Esophagus muscularis mucosa (tissue), 4 donors: Measurements from ENCODE around the gene COQ4. TPM values are rescaled to one million over a fixed set of nuclear protein-coding genes. Genes with fewer than 3 reads are reported as not detected.

Experiments used
- DNase-seq: peaks from one replicate; pipeline ENCODE4 v3.0.0-alpha.2; 2017; ENCODE audit errors: extremely low spot score
- H3K27ac ChIP-seq, 4 donors: fragments of 200-600 bp; sonication (generic); replicated peaks in 1 of 4; 1 replicate in 3 of 4; 2 replicates in 1 of 4; pipeline ENCODE4 v1.5.1; 2016 to 2019; ENCODE audit warnings: mild to moderate bottlenecking in 1 of 4
- H3K27me3 ChIP-seq, 4 donors: fragments of 200-600 bp; sonication (generic); one replicate each; pipeline versions ENCODE4 v1.5.1 to v1.6.0; 2016 to 2019
- H3K36me3 ChIP-seq, 4 donors: fragments of 200-600 bp; sonication (generic); one replicate each; pipeline ENCODE4 v1.5.1; 2016 to 2019
- H3K4me1 ChIP-seq, 4 donors: fragments of 200-600 bp; sonication (generic); one replicate each; pipeline ENCODE4 v1.5.1; 2016 to 2019
- H3K4me3 ChIP-seq, 4 donors: fragments of 200-600 bp; sonication (generic); 1 replicate in 2 of 4; 2 replicates in 2 of 4; pipeline ENCODE4 v1.5.1; 2016 to 2019; ENCODE audit warnings: mild to moderate bottlenecking in 4 of 4, moderate library complexity in 1 of 4
- H3K9me3 ChIP-seq, 4 donors: fragments of 200-600 bp; sonication (generic); 1 replicate in 3 of 4; 2 replicates in 1 of 4; pipeline ENCODE4 v1.5.1; 2016 to 2019
- EP300 ChIP-seq: sonication (generic); formaldehyde crosslinking; IDR thresholded peaks from one replicate; pipeline ENCODE4 v1.6.1; 2017; ENCODE audit warnings: antibody characterized with exemption
- POLR2A ChIP-seq: fragments of 450-650 bp; IDR thresholded peaks from one replicate; pipeline ENCODE4 v1.6.1; 2017; ENCODE audit warnings: antibody characterized with exemption, moderate library complexity, mild to moderate bottlenecking, low read depth
- POLR2AphosphoS5 ChIP-seq, 2 donors: sonication (generic); formaldehyde crosslinking; IDR thresholded peaks; one replicate each; pipeline ENCODE4 v1.6.1; 2017; ENCODE audit warnings: antibody characterized with exemption in 2 of 2
- WGBS: methylation state at CpG from one replicate; pipeline ENCODE4 v1.1.5; 2018; 5-methylcytosine and 5-hydroxymethylcytosine counted together
- intact Hi-C: fragments of 100-400 bp; cut with DNase I; formaldehyde crosslinking; loops from one replicate; pipeline ENCODE4 v1.15.1; 2023
- total RNA-seq, 4 donors: library from RNA; depleted of rRNA; stranded (reverse); fragments of >200 nt; gene quantifications; one replicate each; pipeline versions ENCODE4 v1.1.0 to v1.2.1, GENCODE V29; 2016
- TF ChIP-seq, protein P1 (sequence below), 3 experiments: fragments of 200-600 bp in 2 of 3; fragments of 450-650 bp in 1 of 3; sonication (generic) in 2 of 3; IDR thresholded peaks; one replicate each; pipeline ENCODE4 v1.5.1; 2017 to 2019; ENCODE audit warnings: antibody characterized with exemption in 3 of 3, mild to moderate bottlenecking in 2 of 3, moderate library complexity in 1 of 3

COQ4 gene
- total RNA-seq, 4 donors from 2014 or later, result 23.3 to 37.6 (median 30.1) TPM

DNA sequence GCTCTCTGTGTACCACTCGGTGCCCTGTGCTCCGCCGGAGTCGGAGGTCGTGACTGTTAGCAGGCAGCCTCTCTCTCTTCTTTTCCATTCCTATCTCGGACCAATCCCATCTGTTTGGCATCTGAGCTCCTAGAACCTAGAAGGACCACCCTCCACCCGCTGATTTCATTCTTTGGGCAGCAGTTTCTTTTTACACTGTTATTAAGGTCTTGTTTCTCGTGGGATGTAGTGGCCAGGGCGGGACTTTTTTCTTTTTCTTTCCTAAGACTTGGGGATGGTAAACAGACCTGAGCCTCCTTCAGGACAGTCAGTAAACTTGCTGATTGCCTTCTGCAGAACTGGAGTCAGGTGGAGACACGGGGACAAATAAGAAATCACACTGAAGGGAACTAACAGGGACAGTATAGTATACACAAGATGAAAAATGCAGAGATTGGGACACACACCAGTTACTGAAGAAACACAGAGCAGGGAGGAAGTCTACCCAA, 49.0 kb downstream of the COQ4 start:
- H3K36me3 ChIP-seq, result peaks cover 0 to 35% (median 18%) of the 10 kb centered on the region in 4 donors
- peak overlapping the region; percentile 60 to 84 (median 68) for H3K4me3 ChIP-seq
- WGBS, result 3% methylated on average over 9 of the region's 10 CpGs
- H3K27me3 ChIP-seq, result no peaks in the 10 kb centered on the region
- H3K4me1 ChIP-seq, result peaks cover 21 to 40% (median 29%) of the 10 kb centered on the region in 4 donors
- no peaks in the 10 kb centered on the region for H3K9me3 ChIP-seq
- no peak for DNase-seq
- intact Hi-C loops, result no loop called here
- TF ChIP-seq, protein P1, sequence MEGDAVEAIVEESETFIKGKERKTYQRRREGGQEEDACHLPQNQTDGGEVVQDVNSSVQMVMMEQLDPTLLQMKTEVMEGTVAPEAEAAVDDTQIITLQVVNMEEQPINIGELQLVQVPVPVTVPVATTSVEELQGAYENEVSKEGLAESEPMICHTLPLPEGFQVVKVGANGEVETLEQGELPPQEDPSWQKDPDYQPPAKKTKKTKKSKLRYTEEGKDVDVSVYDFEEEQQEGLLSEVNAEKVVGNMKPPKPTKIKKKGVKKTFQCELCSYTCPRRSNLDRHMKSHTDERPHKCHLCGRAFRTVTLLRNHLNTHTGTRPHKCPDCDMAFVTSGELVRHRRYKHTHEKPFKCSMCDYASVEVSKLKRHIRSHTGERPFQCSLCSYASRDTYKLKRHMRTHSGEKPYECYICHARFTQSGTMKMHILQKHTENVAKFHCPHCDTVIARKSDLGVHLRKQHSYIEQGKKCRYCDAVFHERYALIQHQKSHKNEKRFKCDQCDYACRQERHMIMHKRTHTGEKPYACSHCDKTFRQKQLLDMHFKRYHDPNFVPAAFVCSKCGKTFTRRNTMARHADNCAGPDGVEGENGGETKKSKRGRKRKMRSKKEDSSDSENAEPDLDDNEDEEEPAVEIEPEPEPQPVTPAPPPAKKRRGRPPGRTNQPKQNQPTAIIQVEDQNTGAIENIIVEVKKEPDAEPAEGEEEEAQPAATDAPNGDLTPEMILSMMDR (IDR thresholded peaks at IDR 0.05), result no peak
- TF ChIP-seq POLR2AphosphoS5 (IDR thresholded peaks at IDR 0.05) (no peak), POLR2A (no peak), EP300 (no peak)
- H3K27ac ChIP-seq, result peak overlapping the region; percentile 85 to 94 (median 88)

- Histone ChIP-seq H3K27ac (peak overlapping the region; percentile 85 to 94 (median 88)), H3K36me3 (peaks cover 0 to 35% (median 18%) of the 10 kb centered on the region in 4 donors), H3K27me3 (no peaks in the 10 kb centered on the region), H3K9me3 (no peaks in the 10 kb centered on the region), H3K4me1 (peaks cover 21 to 40% (median 29%) of the 10 kb centered on the region in 4 donors), H3K4me3 (peak overlapping the region; percentile 60 to 84 (median 68))
- intact Hi-C loops, result no loop called here
- WGBS, result 36% methylated on average over 4 of the region's 4 CpGs
- TF ChIP-seq POLR2A, result no peak
- no peak for TF ChIP-seq EP300
- TF ChIP-seq, protein P1 (IDR thresholded peaks at IDR 0.05), result no peak
- TF ChIP-seq POLR2AphosphoS5 (IDR thresholded peaks at IDR 0.05), result no peak
- DNase-seq, result no peak
Measured at GRCh38 chr9:128372188-128372641, 49.6 kb downstream of the COQ4 start.

DNA sequence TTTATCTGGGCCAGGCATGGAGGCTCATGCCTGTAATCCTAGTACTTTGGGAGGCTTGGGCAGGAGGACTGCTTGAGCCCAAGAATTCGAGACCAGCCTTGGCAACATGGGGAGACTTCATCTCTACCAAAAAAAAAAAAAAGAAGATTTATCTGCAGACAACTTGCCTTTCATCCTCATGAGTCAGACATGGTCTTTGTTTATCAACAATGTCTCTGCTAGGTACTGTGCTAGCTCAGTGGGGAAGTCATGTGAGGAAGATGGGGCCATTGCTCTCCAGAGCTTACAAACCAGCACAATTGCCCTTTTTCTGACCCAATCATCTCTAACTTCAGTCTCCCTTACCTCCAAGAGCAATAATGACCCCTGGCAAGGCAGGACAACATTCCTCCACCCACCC, 50.1 kb downstream of the COQ4 start:
- H3K4me1 ChIP-seq, result peaks cover 21 to 40% (median 29%) of the 10 kb centered on the region in 4 donors

GRCh38 chr9:128374221-128374675, 51.6 kb downstream of the COQ4 start:
- TF ChIP-seq EP300 (no peak), POLR2A (no peak), POLR2AphosphoS5 (IDR thresholded peaks at IDR 0.05) (no peak)
- TF ChIP-seq, protein P1 (IDR thresholded peaks at IDR 0.05), result no peak
- Histone ChIP-seq H3K9me3 (no peaks in the 10 kb centered on the region), H3K27ac (no peak overlapping the region), H3K4me3 (no peak overlapping the region), H3K27me3 (no peaks in the 10 kb centered on the region), H3K36me3 (peaks cover 8 to 55% (median 35%) of the 10 kb centered on the region in 4 donors), H3K4me1 (peaks cover 21 to 40% (median 29%) of the 10 kb centered on the region in 4 donors)
- 86% methylated on average over 9 of the region's 9 CpGs for whole genome bisulfite sequencing
- intact Hi-C loops, result no loop called here
- no peak for DNase-seq

More for the DNA sequence above, 50.1 kb downstream of the COQ4 start:
- intact Hi-C loops, result no loop called here
- peak overlapping the region in 1 of 4 donors; percentile 85 for H3K27ac ChIP-seq
- peaks cover under 1 to 41% (median 20%) of the 10 kb centered on the region in 4 donors for H3K36me3 ChIP-seq
- 87% methylated on average over 1 of the region's 1 CpG for WGBS
- TF ChIP-seq POLR2A (no peak), POLR2AphosphoS5 (IDR thresholded peaks at IDR 0.05) (no peak), EP300 (no peak)
- TF ChIP-seq, protein P1 (IDR thresholded peaks at IDR 0.05), result no peak
- H3K4me3 ChIP-seq, result no peak overlapping the region
- no peaks in the 10 kb centered on the region for H3K27me3 ChIP-seq
- DNase-seq, result no peak
- H3K9me3 ChIP-seq, result no peaks in the 10 kb centered on the region

- no peak for TF ChIP-seq EP300
- TF ChIP-seq POLR2AphosphoS5 (IDR thresholded peaks at IDR 0.05), result no peak
- TF ChIP-seq, protein P1 (IDR thresholded peaks at IDR 0.05), result no peak
- TF ChIP-seq POLR2A, result no peak
- no peak overlapping the region for H3K4me3 ChIP-seq
- 84% methylated on average over 5 of the region's 5 CpGs for WGBS
- peaks cover 13 to 71% (median 51%) of the 10 kb centered on the region in 4 donors for H3K36me3 ChIP-seq
- H3K4me1 ChIP-seq, result peaks cover 13 to 30% (median 21%) of the 10 kb centered on the region in 4 donors
- no peak for DNase-seq
- no peaks in the 10 kb centered on the region for H3K9me3 ChIP-seq
- intact Hi-C loops, result no loop called here
- no peaks in the 10 kb centered on the region for H3K27me3 ChIP-seq
- H3K27ac ChIP-seq, result no peak overlapping the region
Measured at GRCh38 chr9:128375865-128376264, 53.2 kb downstream of the COQ4 start.
